G401 (cell line): ENCODE data around the gene WEE1. TPM values are rescaled to one million over a fixed set of nuclear protein-coding genes. Genes with fewer than 3 reads are reported as not detected.

Experiments
- total RNA-seq: library from RNA; depleted of rRNA; stranded (reverse); fragments of >200 nt; shearing (Covaris generic); gene quantifications from 2 replicates; pipeline ENCODE4 v1.2.3, GENCODE V29; 2014; rRNA removed

Gene WEE1
- total RNA-seq, 1 experiment from 2014 or later, result 90.7 TPM

Other genes starting within 250 kb of the WEE1 start
- 179 and 272 TPM in 2 replicates for gene IPO7, start 189.0 kb upstream of the WEE1 start, total RNA-seq
- 4.7 and 24.5 TPM in 2 replicates for gene ZNF143, start 112.7 kb upstream of the WEE1 start, total RNA-seq
- gene SWAP70, start 90.4 kb downstream of the WEE1 start, total RNA-seq, result 28.9 and 45.9 TPM in 2 replicates